ENCODE data around the gene HAPLN3.

HAPLN3 gene

GRCh38 chr15:88902846-88903245, 7.5 kb upstream of the HAPLN3 start:
- H2AFZ ChIP-seq (ENCODE audit: low read length, unreplicated experiment): no peak overlapping the region
- H3K27me3 ChIP-seq (ENCODE audit: insufficient read depth, low read length): no peaks in the 10 kb centered on the region
- H3K27ac ChIP-seq (ENCODE audit: low read depth, low read length): no peak overlapping the region
- no peaks in the 10 kb centered on the region for H3K36me3 ChIP-seq (ENCODE audit: insufficient read depth, low read length)
- no peaks in the 10 kb centered on the region for H3K79me2 ChIP-seq (ENCODE audit: control insufficient read depth, insufficient read depth, low read length, unreplicated experiment)
- peaks cover 18% of the 10 kb centered on the region for H3K4me1 ChIP-seq (ENCODE audit: control insufficient read depth, insufficient read depth, low read length, unreplicated experiment)
- no peak overlapping the region for H3K4me3 ChIP-seq (ENCODE audit: low read depth, low read length)

GRCh38 chr15:88902221-88902835, 7.0 kb upstream of the HAPLN3 start:
- Histone ChIP-seq H3K4me1 (ENCODE audit: control insufficient read depth, insufficient read depth, low read length, unreplicated experiment) (peaks cover 21% of the 10 kb centered on the region), H2AFZ (ENCODE audit: low read length, unreplicated experiment) (no peak overlapping the region), H3K27ac (ENCODE audit: low read depth, low read length) (no peak overlapping the region), H3K36me3 (ENCODE audit: insufficient read depth, low read length) (no peaks in the 10 kb centered on the region), H3K79me2 (ENCODE audit: control insufficient read depth, insufficient read depth, low read length, unreplicated experiment) (no peaks in the 10 kb centered on the region), H3K27me3 (ENCODE audit: insufficient read depth, low read length) (no peaks in the 10 kb centered on the region), H3K4me3 (ENCODE audit: low read depth, low read length) (no peak overlapping the region)

DNA sequence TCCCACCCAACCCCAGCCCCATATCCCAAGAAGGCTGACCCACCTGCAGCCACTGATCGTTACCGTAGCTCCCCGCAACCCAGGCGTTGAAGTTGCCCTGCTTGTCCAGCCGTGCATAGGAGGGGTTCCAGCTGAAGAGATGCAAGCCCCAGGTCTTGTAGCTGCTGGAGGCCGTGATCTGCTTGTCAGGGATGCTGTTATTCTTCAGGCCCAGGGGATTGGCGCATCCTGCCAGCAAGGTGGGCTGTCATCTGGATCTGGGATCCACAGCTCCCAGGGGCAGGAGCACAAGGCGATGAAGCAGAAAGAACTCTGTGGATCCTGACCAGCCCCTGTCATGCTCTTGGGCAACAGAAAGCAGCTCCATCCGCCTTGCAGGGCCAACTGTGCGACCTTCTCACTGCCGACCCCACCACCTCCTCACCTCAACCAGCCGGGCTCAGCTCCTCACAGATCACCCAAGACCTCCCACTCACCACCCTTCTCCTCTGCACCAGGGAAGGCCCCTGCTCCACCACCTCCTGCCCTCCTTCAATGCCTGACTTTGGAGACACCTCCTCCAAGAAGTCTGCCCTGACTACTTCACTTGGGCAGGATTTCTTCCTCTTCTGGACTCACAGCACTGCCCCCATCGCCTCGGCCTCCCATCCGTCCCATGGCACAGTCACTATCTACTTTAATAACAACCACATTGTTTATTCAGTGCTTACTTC, 6.3 kb upstream of the HAPLN3 start:
- Histone ChIP-seq H3K36me3 (ENCODE audit: insufficient read depth, low read length) (no peaks in the 10 kb centered on the region), H3K79me2 (ENCODE audit: control insufficient read depth, insufficient read depth, low read length, unreplicated experiment) (no peaks in the 10 kb centered on the region), H3K4me3 (ENCODE audit: low read depth, low read length) (no peak overlapping the region), H2AFZ (ENCODE audit: low read length, unreplicated experiment) (no peak overlapping the region), H3K4me1 (ENCODE audit: control insufficient read depth, insufficient read depth, low read length, unreplicated experiment) (peaks cover 26% of the 10 kb centered on the region), H3K27ac (ENCODE audit: low read depth, low read length) (no peak overlapping the region), H3K27me3 (ENCODE audit: insufficient read depth, low read length) (no peaks in the 10 kb centered on the region)

DNA sequence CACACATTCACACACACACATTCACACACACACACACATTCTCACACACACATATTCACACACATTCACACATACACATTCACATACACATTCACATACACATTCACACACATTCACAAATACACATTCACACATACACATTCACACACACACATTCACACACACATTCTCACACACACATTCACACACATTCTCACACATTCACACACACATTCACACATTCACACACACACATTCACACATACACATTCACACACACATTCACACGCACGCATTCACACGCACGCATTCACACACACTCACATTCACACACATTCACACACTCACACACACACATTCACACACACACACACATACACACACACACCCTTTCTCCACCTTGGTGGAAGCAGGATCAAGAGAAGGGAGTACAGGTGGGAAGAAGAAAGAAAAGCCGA, 5.7 kb upstream of the HAPLN3 start:
- Histone ChIP-seq H3K27me3 (ENCODE audit: insufficient read depth, low read length) (no peaks in the 10 kb centered on the region), H3K36me3 (ENCODE audit: insufficient read depth, low read length) (no peaks in the 10 kb centered on the region), H3K27ac (ENCODE audit: low read depth, low read length) (no peak overlapping the region)

DNA sequence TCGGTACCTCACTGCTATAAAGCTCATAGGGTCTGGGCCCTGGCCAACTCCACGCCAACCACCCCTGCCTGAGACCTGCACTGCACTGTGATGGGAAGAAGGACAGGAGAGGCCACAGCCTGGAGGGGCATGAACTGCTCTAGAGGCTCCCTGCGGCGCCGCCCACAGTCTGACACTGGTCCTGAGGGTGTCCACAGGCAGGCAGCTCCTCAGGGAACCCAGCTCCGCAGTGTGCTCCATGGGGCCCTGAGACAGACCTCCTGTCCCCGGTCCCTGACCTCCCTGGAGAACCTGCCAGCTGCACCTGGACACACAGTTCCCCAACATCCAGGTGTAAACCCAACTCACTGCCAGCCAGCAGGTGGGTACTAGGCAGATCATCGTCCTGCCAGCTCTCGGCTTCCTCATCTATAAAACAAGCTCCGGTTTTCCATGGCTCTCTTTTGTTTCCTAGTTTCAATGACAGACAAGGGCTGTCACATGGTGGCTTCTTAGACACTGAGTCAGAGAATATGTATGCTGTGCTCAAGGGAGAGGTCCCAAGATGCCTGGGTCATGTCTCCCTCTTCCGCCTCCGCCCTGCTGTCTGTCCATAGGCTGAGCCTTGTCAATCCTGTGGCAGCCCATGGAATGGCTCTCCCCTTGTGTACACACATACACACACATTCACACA, 5.1 kb upstream of the HAPLN3 start:
- no peak overlapping the region for H3K4me3 ChIP-seq (ENCODE audit: low read depth, low read length)
- no peaks in the 10 kb centered on the region for H3K36me3 ChIP-seq (ENCODE audit: insufficient read depth, low read length)
- H3K4me1 ChIP-seq (ENCODE audit: control insufficient read depth, insufficient read depth, low read length, unreplicated experiment): peaks cover 26% of the 10 kb centered on the region
- no peaks in the 10 kb centered on the region for H3K79me2 ChIP-seq (ENCODE audit: control insufficient read depth, insufficient read depth, low read length, unreplicated experiment)
- H3K27me3 ChIP-seq (ENCODE audit: insufficient read depth, low read length): no peaks in the 10 kb centered on the region
- no peak overlapping the region for H2AFZ ChIP-seq (ENCODE audit: low read length, unreplicated experiment)
- H3K27ac ChIP-seq (ENCODE audit: low read depth, low read length): peak overlapping the region; percentile 51; the same call in 1 of the 2 replicates

More for the DNA sequence above, 5.7 kb upstream of the HAPLN3 start:
- Histone ChIP-seq H3K4me3 (ENCODE audit: low read depth, low read length) (no peak overlapping the region), H3K79me2 (ENCODE audit: control insufficient read depth, insufficient read depth, low read length, unreplicated experiment) (no peaks in the 10 kb centered on the region), H2AFZ (ENCODE audit: low read length, unreplicated experiment) (no peak overlapping the region), H3K4me1 (ENCODE audit: control insufficient read depth, insufficient read depth, low read length, unreplicated experiment) (peaks cover 26% of the 10 kb centered on the region)

DNA sequence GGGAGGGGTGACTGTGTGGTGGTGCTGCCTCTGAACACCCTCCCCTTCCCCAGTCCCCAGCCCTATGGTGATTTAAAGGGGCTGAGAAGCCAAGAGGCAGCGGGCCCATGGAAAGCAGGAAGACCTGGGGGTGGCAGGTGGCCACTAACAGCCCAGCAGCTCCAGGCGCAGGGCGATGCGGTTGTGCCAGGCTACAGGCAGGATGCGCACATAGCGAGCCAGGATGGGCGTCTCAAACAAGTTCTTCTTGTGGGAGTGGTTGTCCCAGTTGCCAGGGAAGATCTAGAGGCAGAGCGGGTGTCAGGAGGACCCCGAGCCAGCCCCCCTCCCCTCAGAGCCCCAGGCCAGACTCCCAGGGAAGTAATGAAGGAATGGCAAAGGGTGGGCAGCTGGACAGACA, 3.9 kb upstream of the HAPLN3 start:
- Histone ChIP-seq H3K27ac (ENCODE audit: low read depth, low read length) (no peak overlapping the region), H2AFZ (ENCODE audit: low read length, unreplicated experiment) (no peak overlapping the region), H3K4me3 (ENCODE audit: low read depth, low read length) (no peak overlapping the region), H3K27me3 (ENCODE audit: insufficient read depth, low read length) (peaks cover 4% of the 10 kb centered on the region; the same call in 1 of the 2 replicates), H3K36me3 (ENCODE audit: insufficient read depth, low read length) (no peaks in the 10 kb centered on the region), H3K4me1 (ENCODE audit: control insufficient read depth, insufficient read depth, low read length, unreplicated experiment) (peaks cover 19% of the 10 kb centered on the region), H3K79me2 (ENCODE audit: control insufficient read depth, insufficient read depth, low read length, unreplicated experiment) (no peaks in the 10 kb centered on the region)

- Histone ChIP-seq H3K27ac (ENCODE audit: low read depth, low read length) (no peak overlapping the region), H3K4me3 (ENCODE audit: low read depth, low read length) (no peak overlapping the region), H3K4me1 (ENCODE audit: control insufficient read depth, insufficient read depth, low read length, unreplicated experiment) (peaks cover 19% of the 10 kb centered on the region), H3K79me2 (ENCODE audit: control insufficient read depth, insufficient read depth, low read length, unreplicated experiment) (no peaks in the 10 kb centered on the region), H2AFZ (ENCODE audit: low read length, unreplicated experiment) (no peak overlapping the region), H3K36me3 (ENCODE audit: insufficient read depth, low read length) (no peaks in the 10 kb centered on the region), H3K27me3 (ENCODE audit: insufficient read depth, low read length) (peaks cover 4% of the 10 kb centered on the region; the same call in 1 of the 2 replicates)
Observed at GRCh38 chr15:88898736-88899135, 3.4 kb upstream of the HAPLN3 start.

- H3K27ac ChIP-seq (ENCODE audit: low read depth, low read length): no peak overlapping the region
- H2AFZ ChIP-seq (ENCODE audit: low read length, unreplicated experiment): no peak overlapping the region
- peaks cover 19% of the 10 kb centered on the region for H3K4me1 ChIP-seq (ENCODE audit: control insufficient read depth, insufficient read depth, low read length, unreplicated experiment)
- H3K79me2 ChIP-seq (ENCODE audit: control insufficient read depth, insufficient read depth, low read length, unreplicated experiment): no peaks in the 10 kb centered on the region
- peaks cover 4% of the 10 kb centered on the region; the same call in 1 of the 2 replicates for H3K27me3 ChIP-seq (ENCODE audit: insufficient read depth, low read length)
- H3K36me3 ChIP-seq (ENCODE audit: insufficient read depth, low read length): no peaks in the 10 kb centered on the region
- H3K4me3 ChIP-seq (ENCODE audit: low read depth, low read length): no peak overlapping the region
Observed at GRCh38 chr15:88897456-88898194, 2.3 kb upstream of the HAPLN3 start.

DNA sequence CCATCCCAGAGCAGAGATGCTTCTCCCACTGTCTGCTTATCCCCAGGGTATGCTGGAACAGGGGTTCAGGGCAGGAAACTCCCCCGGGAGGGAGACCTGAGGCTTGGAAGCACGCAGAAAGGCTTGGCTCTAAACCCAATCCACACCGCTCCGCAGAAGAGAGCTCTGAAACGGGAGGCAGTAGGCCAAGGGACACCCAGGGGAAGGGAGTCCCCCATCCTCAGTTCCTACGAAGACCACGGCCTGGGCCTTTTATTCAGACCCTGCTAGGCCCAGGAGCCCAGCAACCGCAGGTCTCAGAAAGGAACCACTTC, 1.8 kb upstream of the HAPLN3 start:
- Histone ChIP-seq H3K79me2 (ENCODE audit: control insufficient read depth, insufficient read depth, low read length, unreplicated experiment) (no peaks in the 10 kb centered on the region), H3K4me1 (ENCODE audit: control insufficient read depth, insufficient read depth, low read length, unreplicated experiment) (peaks cover 19% of the 10 kb centered on the region), H3K27me3 (ENCODE audit: insufficient read depth, low read length) (peaks cover 4% of the 10 kb centered on the region; the same call in 1 of the 2 replicates), H3K27ac (ENCODE audit: low read depth, low read length) (no peak overlapping the region), H3K36me3 (ENCODE audit: insufficient read depth, low read length) (no peaks in the 10 kb centered on the region), H3K4me3 (ENCODE audit: low read depth, low read length) (no peak overlapping the region), H2AFZ (ENCODE audit: low read length, unreplicated experiment) (no peak overlapping the region)

- no peak overlapping the region for H3K27ac ChIP-seq (ENCODE audit: low read depth, low read length)
Observed at GRCh38 chr15:88896333-88897033, 1.1 kb upstream of the HAPLN3 start.

More at GRCh38 chr15:88896333-88897033, 1.1 kb upstream of the HAPLN3 start:
- H3K4me1 ChIP-seq (ENCODE audit: control insufficient read depth, insufficient read depth, low read length, unreplicated experiment): peaks cover 19% of the 10 kb centered on the region
- no peaks in the 10 kb centered on the region for H3K36me3 ChIP-seq (ENCODE audit: insufficient read depth, low read length)
- peaks cover 4% of the 10 kb centered on the region; the same call in 1 of the 2 replicates for H3K27me3 ChIP-seq (ENCODE audit: insufficient read depth, low read length)
- no peak overlapping the region for H3K4me3 ChIP-seq (ENCODE audit: low read depth, low read length)
- H2AFZ ChIP-seq (ENCODE audit: low read length, unreplicated experiment): no peak overlapping the region
- H3K79me2 ChIP-seq (ENCODE audit: control insufficient read depth, insufficient read depth, low read length, unreplicated experiment): no peaks in the 10 kb centered on the region
